Measurements from ENCODE around the gene MUC4.

Gene MUC4

DNA sequence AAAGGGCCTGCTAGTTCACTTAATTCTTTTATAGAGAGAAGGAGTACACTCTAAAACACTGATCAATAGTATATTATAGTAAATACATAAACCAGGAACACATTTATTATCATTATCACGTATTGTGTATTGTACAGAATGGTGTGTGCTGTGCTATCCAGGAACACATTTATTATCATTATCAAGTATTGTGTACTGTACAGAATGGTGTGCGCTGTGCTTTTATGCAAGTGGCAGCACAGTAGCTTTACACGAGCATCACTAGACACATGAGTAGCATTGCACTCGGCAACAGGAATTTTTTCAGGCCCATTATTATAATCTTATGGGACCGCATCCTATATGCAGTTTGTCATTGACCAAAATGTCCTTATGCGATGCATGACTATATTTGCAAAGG is 111.9 kb downstream of the MUC4 start:
- DNase-seq, result no peak
- intact Hi-C loops (cut with DNase I; ENCODE audit: low total_unique reads), result no loop called here
- Histone ChIP-seq H3K4me1 (no peaks in the 10 kb centered on the region), H3K36me3 (peaks cover under 1 to 23% (median 15%) of the 10 kb centered on the region in 3 donors), H3K27me3 (no peaks in the 10 kb centered on the region), H3K4me3 (no peak overlapping the region), H3K27ac (no peak overlapping the region), H3K9me3 (no peaks in the 10 kb centered on the region)
- TF ChIP-seq, protein P1, sequence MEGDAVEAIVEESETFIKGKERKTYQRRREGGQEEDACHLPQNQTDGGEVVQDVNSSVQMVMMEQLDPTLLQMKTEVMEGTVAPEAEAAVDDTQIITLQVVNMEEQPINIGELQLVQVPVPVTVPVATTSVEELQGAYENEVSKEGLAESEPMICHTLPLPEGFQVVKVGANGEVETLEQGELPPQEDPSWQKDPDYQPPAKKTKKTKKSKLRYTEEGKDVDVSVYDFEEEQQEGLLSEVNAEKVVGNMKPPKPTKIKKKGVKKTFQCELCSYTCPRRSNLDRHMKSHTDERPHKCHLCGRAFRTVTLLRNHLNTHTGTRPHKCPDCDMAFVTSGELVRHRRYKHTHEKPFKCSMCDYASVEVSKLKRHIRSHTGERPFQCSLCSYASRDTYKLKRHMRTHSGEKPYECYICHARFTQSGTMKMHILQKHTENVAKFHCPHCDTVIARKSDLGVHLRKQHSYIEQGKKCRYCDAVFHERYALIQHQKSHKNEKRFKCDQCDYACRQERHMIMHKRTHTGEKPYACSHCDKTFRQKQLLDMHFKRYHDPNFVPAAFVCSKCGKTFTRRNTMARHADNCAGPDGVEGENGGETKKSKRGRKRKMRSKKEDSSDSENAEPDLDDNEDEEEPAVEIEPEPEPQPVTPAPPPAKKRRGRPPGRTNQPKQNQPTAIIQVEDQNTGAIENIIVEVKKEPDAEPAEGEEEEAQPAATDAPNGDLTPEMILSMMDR (IDR thresholded peaks at IDR 0.05), result no peak

- intact Hi-C loops (cut with DNase I; ENCODE audit: low total_unique reads), result no loop called here
- Histone ChIP-seq H3K4me3 (no peak overlapping the region), H3K27ac (no peak overlapping the region), H3K4me1 (no peaks in the 10 kb centered on the region), H3K27me3 (no peaks in the 10 kb centered on the region), H3K36me3 (peaks cover 5 to 28% (median 20%) of the 10 kb centered on the region in 3 donors), H3K9me3 (no peaks in the 10 kb centered on the region)
- DNase-seq, result no peak
- TF ChIP-seq, protein P1 (IDR thresholded peaks at IDR 0.05), result no peak
Observed at GRCh38 chr3:195699388-195699771, 112.3 kb downstream of the MUC4 start.

- Histone ChIP-seq H3K27me3 (no peaks in the 10 kb centered on the region), H3K4me1 (no peaks in the 10 kb centered on the region), H3K36me3 (peaks cover 11 to 34% (median 26%) of the 10 kb centered on the region in 3 donors), H3K27ac (no peak overlapping the region), H3K9me3 (no peaks in the 10 kb centered on the region), H3K4me3 (no peak overlapping the region)
- DNase-seq, result no peak
- intact Hi-C loops (cut with DNase I; ENCODE audit: low total_unique reads), result no loop called here
- TF ChIP-seq, protein P1 (IDR thresholded peaks at IDR 0.05), result no peak
Observed at GRCh38 chr3:195698647-195699387, 112.9 kb downstream of the MUC4 start.

DNA sequence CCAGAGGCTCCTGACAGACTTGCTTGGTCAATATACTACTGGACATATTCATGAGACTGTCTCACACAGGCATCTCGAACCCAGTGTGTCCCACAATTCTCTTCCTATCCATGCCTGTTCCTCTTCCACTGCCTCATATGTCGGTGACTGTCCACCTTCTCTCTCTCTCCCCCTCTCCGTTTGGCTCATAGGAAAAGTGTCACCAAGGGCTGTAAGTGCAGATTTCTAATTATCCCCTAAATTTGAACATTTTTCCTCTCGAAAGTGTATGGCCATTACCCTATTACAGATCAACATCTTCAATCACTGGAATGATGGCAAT is 113.4 kb downstream of the MUC4 start:
- intact Hi-C loops (cut with DNase I; ENCODE audit: low total_unique reads), result no loop called here
- no peaks in the 10 kb centered on the region for H3K9me3 ChIP-seq
- H3K4me3 ChIP-seq, result no peak overlapping the region
- peaks cover 16 to 39% (median 27%) of the 10 kb centered on the region in 3 donors for H3K36me3 ChIP-seq
- no peak for DNase-seq
- H3K4me1 ChIP-seq, result no peaks in the 10 kb centered on the region
- H3K27ac ChIP-seq, result no peak overlapping the region
- H3K27me3 ChIP-seq, result no peaks in the 10 kb centered on the region
- TF ChIP-seq, protein P1 (IDR thresholded peaks at IDR 0.05), result no peak

DNA sequence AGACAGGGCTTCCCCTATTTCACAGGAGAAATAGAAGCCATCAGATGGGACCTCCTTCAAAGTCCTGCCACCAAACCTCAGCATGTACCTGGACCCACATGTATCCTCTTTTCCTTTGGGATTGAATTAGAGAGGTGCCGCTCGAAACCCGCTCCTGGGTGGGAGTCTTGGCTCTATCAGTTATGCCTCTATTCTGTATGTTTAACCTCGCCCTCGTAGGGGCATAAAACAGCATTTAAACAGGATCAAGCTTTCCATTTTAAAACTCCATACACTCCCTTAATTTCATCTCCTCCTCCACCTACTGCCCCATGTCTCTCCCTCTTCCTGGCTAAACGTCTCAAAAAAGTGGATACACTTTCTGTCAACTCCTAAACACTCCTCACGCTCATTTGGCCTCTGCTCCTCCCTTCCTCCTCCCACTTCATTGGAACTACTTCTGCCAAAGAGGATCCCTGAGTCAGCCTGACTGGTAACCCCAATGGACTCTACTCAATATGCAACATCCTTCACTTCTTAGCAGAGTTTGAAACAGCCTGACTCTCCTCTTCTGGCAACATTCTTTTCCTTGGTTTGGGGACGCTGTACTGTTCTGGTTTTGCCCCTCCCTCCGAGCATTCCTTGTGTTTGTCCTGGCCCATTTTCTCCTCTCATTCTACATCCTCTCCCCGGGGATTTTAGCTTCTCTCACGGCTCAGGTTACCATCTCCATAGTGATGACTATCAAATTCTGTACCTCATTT is 114.0 kb downstream of the MUC4 start:
- no peaks in the 10 kb centered on the region for H3K4me1 ChIP-seq
- no peaks in the 10 kb centered on the region for H3K9me3 ChIP-seq
- no peaks in the 10 kb centered on the region for H3K27me3 ChIP-seq
- DNase-seq, result peak in 1 of 2 donors; percentile 57
- H3K36me3 ChIP-seq, result peaks cover 19 to 44% (median 27%) of the 10 kb centered on the region in 3 donors
- no peak overlapping the region for H3K4me3 ChIP-seq
- no peak overlapping the region for H3K27ac ChIP-seq
- TF ChIP-seq, protein P1 (IDR thresholded peaks at IDR 0.05), result no peak
- intact Hi-C loops (cut with DNase I; ENCODE audit: low total_unique reads), result no loop called here

Measured in tibial artery (tissue), 4 donors.